Epithelial cell of esophagus (primary cell): ENCODE measurements around the gene CD53.
"Not testable (repeated sequence)": the region's sequence is repeated elsewhere in the genome, so short reads cannot be mapped to it uniquely, and the experiment has no call there.

Experiments used
- DNase-seq: peaks from one replicate; pipeline ENCODE4 v3.0.0; 2010; ENCODE audit warnings: low read depth
- H3K4me3 ChIP-seq: 2 replicates; pipeline ENCODE4 v1.5.1; 2011; ENCODE audit warnings: mild to moderate bottlenecking, low read length, control low read depth
- CTCF ChIP-seq: IDR thresholded peaks from 2 replicates; pipeline ENCODE4 v1.5.1; 2011; ENCODE audit warnings: low read depth, mild to moderate bottlenecking, low read length, control low read depth, inconsistent platforms; ENCODE audit not compliant: insufficient read depth; ENCODE audit errors: missing control alignments

Gene CD53

GRCh38 chr1:110872745-110873720 lies at the start of gene CD53:
CD53 (plus strand) TSS chr1:110873148; CDS start chr1:110891409, 18,261 bp downstream.
- no peak for DNase-seq
- no peak within 1 kb of the TSS for H3K4me3 ChIP-seq
- no peak for TF ChIP-seq CTCF

- H3K4me3 ChIP-seq, result no peak overlapping the region
- no peak for DNase-seq
- TF ChIP-seq CTCF, result no peak
These were observed 48.8 kb upstream of the CD53 start for GRCh38 chr1:110824192-110824591.

- peak; percentile 87 for TF ChIP-seq CTCF
- peak; percentile 56 for DNase-seq
These were observed 42.9 kb upstream of the CD53 start for GRCh38 chr1:110829955-110830553.

GRCh38 chr1:110833779-110834178 lies 39.2 kb upstream of the CD53 start:
- H3K4me3 ChIP-seq, DNase-seq: not testable (repeated sequence)

More at GRCh38 chr1:110829955-110830553, 42.9 kb upstream of the CD53 start:
- no peak overlapping the region for H3K4me3 ChIP-seq

- TF ChIP-seq CTCF, result no peak
- H3K4me3 ChIP-seq, result no peak overlapping the region
- no peak for DNase-seq
These were observed 26.1 kb upstream of the CD53 start for GRCh38 chr1:110846861-110847260.

- no peak for TF ChIP-seq CTCF
- H3K4me3 ChIP-seq, result no peak overlapping the region
- DNase-seq, result no peak
These were observed 22.8 kb upstream of the CD53 start for GRCh38 chr1:110850145-110850544.

GRCh38 chr1:110850627-110851026 lies 22.3 kb upstream of the CD53 start:
- TF ChIP-seq CTCF, result no peak
- no peak overlapping the region for H3K4me3 ChIP-seq
- DNase-seq, result peak; percentile 19
